Omental fat pad (tissue), 4 donors: ENCODE results near the gene PIGR. TPM values are rescaled to one million over a fixed set of nuclear protein-coding genes. Genes with fewer than 3 reads are reported as not detected.

ENCODE experiments used
- ATAC-seq: fragments of 150-250 bp; one replicate; pipeline ENCODE4 v1.9.1; 2016; ENCODE audit warnings: mild to moderate bottlenecking, moderate library complexity; ENCODE audit not compliant: low FRiP score
- DNase-seq: peaks from one replicate; pipeline ENCODE4 v3.0.0-alpha.2; 2019; ENCODE audit warnings: low spot score
- CTCF ChIP-seq, 3 donors: fragments of 450-650 bp; IDR thresholded peaks; one replicate each; pipeline ENCODE4 v1.5.1; 2016 to 2017; ENCODE audit warnings: antibody characterized with exemption in 3 of 3, mild to moderate bottlenecking in 3 of 3, moderate library complexity in 2 of 3
- total RNA-seq, 4 donors: library from RNA; depleted of rRNA; stranded (reverse); fragments of >200 nt; gene quantifications; one replicate each; pipeline ENCODE4 v1.1.0, GENCODE V29; 2016

Gene PIGR
- total RNA-seq, 4 donors from 2014 or later = 0.24 to 0.44 TPM; not detected in 2

DNA sequence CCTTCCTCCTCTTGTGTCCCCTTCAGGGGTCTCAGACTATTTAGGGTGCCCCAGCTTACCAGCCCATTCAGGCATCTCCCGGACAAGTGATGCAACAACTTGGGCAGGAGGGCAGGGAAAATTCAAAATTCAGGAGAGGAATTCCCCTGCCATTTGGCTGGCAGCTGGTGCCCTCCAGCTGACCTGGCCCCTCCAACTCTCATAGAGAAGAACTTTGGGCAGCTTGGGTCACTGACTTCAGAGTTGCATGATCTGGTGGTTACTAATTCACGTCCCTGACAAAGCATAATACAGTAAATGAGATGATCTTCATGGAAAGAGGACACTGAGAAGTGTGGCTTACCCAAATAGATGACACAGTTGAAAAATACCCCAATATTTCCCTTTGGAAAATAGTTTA is 24.2 kb upstream of the PIGR start, which contains the start of gene FCAMR:
TSS of gene FCAMR (minus strand) at position 15 of the 400 bp plus-strand sequence. CDS start 335 bp downstream, outside the sequence.
- ATAC-seq (no peak), DNase-seq (no peak)
- no peak for TF ChIP-seq CTCF (IDR thresholded peaks at IDR 0.05)

DNA sequence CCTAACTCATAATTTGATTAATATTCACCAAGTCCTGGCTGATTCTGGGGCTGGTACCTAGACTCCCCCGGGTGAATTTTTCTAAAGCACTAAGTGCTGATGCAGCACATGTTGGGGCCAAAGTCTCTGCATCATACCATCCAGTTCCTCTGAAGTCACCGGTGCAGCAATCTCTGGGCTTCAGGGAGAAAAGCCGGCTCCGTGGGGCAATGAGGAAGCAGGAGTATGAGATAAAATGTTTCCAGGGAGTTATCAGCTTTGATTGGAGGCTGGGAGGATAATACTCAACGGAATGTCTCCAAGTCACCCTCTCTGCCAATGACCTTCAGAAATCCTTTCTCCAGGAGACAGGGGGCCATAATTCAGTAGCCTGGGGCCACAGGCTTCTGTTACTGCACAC is 22.8 kb upstream of the PIGR start:
- DNase-seq (no peak), ATAC-seq (peak; percentile 43)
- no peak for TF ChIP-seq CTCF (IDR thresholded peaks at IDR 0.05)

GRCh38 chr1:206967096-206967849 is 21.0 kb upstream of the PIGR start:
- DNase-seq (no peak), ATAC-seq (no peak)
- no peak for TF ChIP-seq CTCF (IDR thresholded peaks at IDR 0.05)

DNA sequence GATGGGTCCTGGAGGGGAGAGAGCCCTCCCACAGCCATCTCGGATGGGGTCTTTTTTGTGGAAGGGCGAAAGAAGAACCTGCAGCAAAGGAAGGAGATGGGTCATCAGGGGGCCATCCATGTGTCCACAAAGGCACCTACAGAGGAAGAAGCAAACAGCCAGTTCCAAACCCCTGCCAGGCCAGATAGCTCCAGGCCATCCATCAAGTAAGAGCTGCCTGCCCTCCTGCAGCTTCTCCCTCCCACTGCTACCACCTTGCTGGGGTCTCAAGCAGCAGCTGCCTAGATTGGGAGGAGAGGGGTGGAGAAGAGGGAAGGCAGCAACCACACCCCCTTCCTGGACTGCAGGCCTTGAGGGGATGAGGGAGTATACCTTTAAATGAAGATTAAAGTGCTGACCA is 19.5 kb upstream of the PIGR start:
- no peak for TF ChIP-seq CTCF (IDR thresholded peaks at IDR 0.05)
- DNase-seq (no peak), ATAC-seq (no peak)

DNA sequence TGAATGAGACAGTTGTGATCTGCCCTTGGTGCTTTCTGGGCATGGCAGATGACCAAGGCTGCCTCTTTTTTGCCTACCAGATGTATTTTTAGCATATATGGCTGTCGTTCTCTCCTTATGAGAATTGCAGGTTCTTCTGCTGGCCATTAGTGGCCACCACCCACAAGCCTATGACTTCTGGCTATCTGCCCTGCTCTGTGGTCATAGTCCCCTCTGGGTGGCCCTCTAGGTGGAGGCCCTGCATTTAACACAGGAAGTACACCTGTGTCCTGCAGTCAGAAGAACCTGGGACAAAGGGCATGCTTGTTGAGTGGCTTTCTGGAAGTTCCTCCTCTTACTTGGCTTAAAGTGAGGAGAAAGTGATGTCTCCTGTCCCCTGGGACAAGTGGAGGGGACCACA is 17.5 kb upstream of the PIGR start:
- no peak for TF ChIP-seq CTCF (IDR thresholded peaks at IDR 0.05)
- no peak for ATAC-seq
- no peak for DNase-seq

- TF ChIP-seq CTCF (IDR thresholded peaks at IDR 0.05) = no peak
- DNase-seq (no peak), ATAC-seq (no peak)
Measured at GRCh38 chr1:206963119-206963712, 16.9 kb upstream of the PIGR start.

GRCh38 chr1:206962272-206962671 is 16.0 kb upstream of the PIGR start:
- ATAC-seq (no peak), DNase-seq (no peak)
- TF ChIP-seq CTCF (IDR thresholded peaks at IDR 0.05) = no peak
